Liver (tissue), 3 donors: ENCODE data around the gene DERA.

Experiments used
- CTCF ChIP-seq: fragments of 150-350 bp; IDR thresholded peaks from 2 replicates; pipeline ENCODE4 v1.5.1; 2017; ENCODE audit warnings: improper control_type of control experiment, low read depth, low read length; ENCODE audit not compliant: missing input control
- FOXA1 ChIP-seq: IDR thresholded peaks from 2 replicates; pipeline ENCODE4 v1.6.1; 2016; ENCODE audit warnings: antibody characterized with exemption
- GABPA ChIP-seq, 2 donors: IDR thresholded peaks in 1 of 2; conservative IDR thresholded peaks in 1 of 2; 2 replicates each; pipeline ENCODE4 v1.6.1; 2016; ENCODE audit warnings: antibody characterized with exemption in 2 of 2, mild to moderate bottlenecking in 1 of 2, moderate library complexity in 1 of 2
- HNF4A ChIP-seq, 2 donors: conservative IDR thresholded peaks; 2 replicates each; pipeline ENCODE4 v1.6.1; 2016; ENCODE audit warnings: antibody characterized with exemption in 2 of 2, mild to moderate bottlenecking in 2 of 2
- JUND ChIP-seq, 2 donors: IDR thresholded peaks; 2 replicates each; pipeline ENCODE4 v1.6.1; 2016; ENCODE audit warnings: antibody characterized with exemption in 2 of 2
- MAX ChIP-seq: IDR thresholded peaks from 2 replicates; pipeline ENCODE4 v1.6.1; 2016; ENCODE audit warnings: antibody characterized with exemption
- TAF1 ChIP-seq: conservative IDR thresholded peaks from 2 replicates; pipeline ENCODE4 v1.6.1; 2016; ENCODE audit warnings: antibody characterized with exemption, mild to moderate bottlenecking
- TF ChIP-seq, protein P1 (sequence below): IDR thresholded peaks from 2 replicates; pipeline ENCODE4 v1.6.1; 2016; ENCODE audit warnings: antibody characterized with exemption
- TF ChIP-seq, protein P2 (sequence below): IDR thresholded peaks from 2 replicates; pipeline ENCODE4 v1.6.1; 2016; ENCODE audit warnings: antibody characterized with exemption, mild to moderate bottlenecking
- donor health status: healthy.
- donor health status: healthy.

DNA sequence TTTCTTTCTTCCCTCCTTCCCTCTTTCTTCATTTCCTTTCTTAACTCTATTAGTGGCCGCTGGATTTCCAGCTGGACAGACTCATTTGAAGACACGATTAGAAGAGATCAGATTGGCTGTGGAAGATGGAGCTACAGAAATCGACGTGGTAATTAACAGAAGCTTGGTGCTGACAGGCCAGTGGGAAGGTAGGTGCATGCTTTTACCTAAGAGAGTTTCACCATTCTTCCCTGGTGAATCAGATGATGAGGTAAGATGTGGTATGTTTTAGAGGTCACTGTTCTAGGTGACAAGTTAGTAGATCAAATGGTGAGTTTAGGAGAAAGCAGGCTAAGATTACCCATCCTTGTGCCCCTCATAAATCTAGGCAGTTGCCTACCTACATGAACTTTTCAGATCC is 51.6 kb downstream of the DERA start:
- TF ChIP-seq JUND (IDR thresholded peaks at IDR 0.05) (no peak), CTCF (no peak), TAF1 (no peak), MAX (no peak), HNF4A (conservative IDR thresholded peaks at IDR 0.05) (no peak), GABPA (IDR thresholded peaks at IDR 0.05 in 1 of 2, conservative IDR thresholded peaks at IDR 0.05 in 1 of 2) (no peak), FOXA1 (no peak)
- TF ChIP-seq, protein P1, sequence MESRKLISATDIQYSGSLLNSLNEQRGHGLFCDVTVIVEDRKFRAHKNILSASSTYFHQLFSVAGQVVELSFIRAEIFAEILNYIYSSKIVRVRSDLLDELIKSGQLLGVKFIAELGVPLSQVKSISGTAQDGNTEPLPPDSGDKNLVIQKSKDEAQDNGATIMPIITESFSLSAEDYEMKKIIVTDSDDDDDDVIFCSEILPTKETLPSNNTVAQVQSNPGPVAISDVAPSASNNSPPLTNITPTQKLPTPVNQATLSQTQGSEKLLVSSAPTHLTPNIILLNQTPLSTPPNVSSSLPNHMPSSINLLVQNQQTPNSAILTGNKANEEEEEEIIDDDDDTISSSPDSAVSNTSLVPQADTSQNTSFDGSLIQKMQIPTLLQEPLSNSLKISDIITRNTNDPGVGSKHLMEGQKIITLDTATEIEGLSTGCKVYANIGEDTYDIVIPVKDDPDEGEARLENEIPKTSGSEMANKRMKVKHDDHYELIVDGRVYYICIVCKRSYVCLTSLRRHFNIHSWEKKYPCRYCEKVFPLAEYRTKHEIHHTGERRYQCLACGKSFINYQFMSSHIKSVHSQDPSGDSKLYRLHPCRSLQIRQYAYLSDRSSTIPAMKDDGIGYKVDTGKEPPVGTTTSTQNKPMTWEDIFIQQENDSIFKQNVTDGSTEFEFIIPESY = no peak
- TF ChIP-seq, protein P2, sequence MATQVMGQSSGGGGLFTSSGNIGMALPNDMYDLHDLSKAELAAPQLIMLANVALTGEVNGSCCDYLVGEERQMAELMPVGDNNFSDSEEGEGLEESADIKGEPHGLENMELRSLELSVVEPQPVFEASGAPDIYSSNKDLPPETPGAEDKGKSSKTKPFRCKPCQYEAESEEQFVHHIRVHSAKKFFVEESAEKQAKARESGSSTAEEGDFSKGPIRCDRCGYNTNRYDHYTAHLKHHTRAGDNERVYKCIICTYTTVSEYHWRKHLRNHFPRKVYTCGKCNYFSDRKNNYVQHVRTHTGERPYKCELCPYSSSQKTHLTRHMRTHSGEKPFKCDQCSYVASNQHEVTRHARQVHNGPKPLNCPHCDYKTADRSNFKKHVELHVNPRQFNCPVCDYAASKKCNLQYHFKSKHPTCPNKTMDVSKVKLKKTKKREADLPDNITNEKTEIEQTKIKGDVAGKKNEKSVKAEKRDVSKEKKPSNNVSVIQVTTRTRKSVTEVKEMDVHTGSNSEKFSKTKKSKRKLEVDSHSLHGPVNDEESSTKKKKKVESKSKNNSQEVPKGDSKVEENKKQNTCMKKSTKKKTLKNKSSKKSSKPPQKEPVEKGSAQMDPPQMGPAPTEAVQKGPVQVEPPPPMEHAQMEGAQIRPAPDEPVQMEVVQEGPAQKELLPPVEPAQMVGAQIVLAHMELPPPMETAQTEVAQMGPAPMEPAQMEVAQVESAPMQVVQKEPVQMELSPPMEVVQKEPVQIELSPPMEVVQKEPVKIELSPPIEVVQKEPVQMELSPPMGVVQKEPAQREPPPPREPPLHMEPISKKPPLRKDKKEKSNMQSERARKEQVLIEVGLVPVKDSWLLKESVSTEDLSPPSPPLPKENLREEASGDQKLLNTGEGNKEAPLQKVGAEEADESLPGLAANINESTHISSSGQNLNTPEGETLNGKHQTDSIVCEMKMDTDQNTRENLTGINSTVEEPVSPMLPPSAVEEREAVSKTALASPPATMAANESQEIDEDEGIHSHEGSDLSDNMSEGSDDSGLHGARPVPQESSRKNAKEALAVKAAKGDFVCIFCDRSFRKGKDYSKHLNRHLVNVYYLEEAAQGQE = no peak
